HG02759 (cell line): ENCODE data around the gene ECSCR.
"Not testable (repeated sequence)": the region's sequence is repeated elsewhere in the genome, so short reads cannot be mapped to it uniquely, and the experiment has no call there.

Source experiments
- ATAC-seq: cut with Tn5 transposase; IDR thresholded peaks from one replicate; pipeline ENCODE4 v1.9.1; 2021; ENCODE audit warnings: mild to moderate bottlenecking, moderate library complexity; ENCODE audit not compliant: unreplicated experiment

ECSCR gene, protein sequence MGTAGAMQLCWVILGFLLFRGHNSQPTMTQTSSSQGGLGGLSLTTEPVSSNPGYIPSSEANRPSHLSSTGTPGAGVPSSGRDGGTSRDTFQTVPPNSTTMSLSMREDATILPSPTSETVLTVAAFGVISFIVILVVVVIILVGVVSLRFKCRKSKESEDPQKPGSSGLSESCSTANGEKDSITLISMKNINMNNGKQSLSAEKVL

GRCh38 chr5:139462586-139463276 is at the start of gene ECSCR:
Gene ECSCR, minus strand, starts transcription at chr5:139462743. Its CDS starts 73 bp downstream, at chr5:139462670.
- no peak for ATAC-seq

DNA sequence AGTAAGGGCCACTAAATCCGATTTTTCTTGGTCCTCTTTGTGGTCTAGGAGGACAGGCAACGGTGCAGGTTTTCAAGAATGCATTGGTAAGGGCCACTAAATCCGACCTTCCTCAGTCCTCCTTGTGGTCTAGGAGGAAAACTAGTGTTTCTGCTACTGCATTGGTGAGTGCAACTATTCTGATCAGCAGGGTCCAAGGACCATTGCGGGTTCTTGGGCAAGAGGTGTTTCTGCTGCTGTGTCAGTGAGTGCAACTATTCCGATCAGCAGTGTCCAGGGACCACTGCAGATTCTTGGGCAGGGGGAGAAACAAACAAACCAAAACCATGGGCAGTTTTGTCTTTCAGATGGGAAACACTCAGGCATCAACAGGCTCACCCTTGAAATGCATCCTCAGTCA is 42.2 kb upstream of the ECSCR start:
- not testable (repeated sequence) for ATAC-seq

DNA sequence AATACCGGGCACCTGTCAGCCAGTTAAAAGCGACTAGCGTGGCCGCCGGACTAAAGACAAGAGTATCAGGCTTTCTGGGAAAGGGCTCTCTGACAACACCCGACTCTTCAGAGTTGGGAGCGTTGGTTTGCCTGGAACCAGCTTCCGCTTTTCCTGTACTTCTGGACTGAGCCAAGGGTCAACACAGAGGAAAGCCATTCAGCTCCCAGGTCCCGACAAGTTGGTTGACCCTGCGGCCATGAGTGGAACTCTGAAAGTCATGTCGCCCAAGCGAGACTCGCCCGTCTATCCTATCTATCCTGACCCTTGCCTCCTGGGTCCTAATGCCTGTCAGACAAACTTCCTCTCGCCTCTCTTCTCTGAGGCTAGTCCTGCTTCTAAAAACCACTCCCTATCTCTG is 41.3 kb upstream of the ECSCR start:
- ATAC-seq = not testable (repeated sequence)

DNA sequence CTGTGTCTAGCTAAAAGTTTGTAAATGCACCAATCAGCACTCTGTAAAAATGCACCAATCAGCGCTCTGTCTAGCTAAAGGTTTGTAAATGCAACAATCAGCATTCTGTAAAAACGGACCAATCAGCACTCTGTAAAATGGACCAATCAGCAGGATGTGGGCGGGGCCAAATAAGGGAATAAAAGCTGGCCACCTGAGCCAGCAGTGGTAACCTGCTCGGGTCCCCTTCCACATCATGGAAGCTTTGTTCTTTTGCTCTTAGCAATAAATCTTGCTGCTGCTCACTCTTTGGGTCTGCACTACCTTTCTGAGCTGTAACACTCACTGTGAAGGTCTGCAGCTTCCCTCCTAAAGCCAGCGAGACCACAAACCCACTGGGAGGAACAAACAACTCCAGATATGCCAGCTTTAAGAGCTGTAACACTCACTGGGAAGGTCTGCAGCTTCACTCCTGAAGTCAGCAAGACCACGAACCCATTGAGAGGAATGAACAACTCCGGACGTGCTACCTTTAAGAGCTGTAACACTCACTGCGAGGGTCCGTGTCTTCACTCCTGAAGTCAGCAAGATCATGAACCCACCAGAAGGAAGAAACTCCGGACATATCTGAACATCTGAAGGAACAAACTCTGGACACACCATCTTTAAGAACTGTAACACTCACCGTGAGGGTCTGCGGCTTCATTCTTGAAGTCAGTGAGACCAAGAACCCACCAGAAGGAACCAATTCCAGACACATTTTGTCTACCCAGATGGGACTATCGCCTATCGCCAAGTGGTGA is 40.7 kb upstream of the ECSCR start:
- ATAC-seq = not testable (repeated sequence)

DNA sequence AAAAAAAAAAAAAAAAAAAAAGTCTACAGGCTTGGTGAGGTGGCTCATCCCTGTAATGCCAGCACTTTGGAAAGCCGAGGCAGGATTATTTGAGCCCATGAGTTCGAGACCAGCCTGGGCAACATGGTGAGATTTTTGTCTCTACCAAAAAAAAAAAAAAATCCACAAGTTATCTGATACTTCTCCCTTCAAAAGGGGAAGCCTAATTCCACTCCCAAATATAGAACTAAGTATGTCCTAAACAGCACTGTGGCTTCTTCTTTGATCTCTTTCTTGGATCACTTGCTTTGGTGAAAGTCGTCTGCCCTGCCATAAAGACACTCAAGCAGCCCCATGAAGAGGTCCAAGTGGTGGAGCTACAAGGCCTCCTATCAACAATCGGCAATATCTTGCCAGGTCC is 38.8 kb upstream of the ECSCR start:
- no peak for ATAC-seq

GRCh38 chr5:139495638-139496435 is 33.3 kb upstream of the ECSCR start:
- no peak for ATAC-seq

DNA sequence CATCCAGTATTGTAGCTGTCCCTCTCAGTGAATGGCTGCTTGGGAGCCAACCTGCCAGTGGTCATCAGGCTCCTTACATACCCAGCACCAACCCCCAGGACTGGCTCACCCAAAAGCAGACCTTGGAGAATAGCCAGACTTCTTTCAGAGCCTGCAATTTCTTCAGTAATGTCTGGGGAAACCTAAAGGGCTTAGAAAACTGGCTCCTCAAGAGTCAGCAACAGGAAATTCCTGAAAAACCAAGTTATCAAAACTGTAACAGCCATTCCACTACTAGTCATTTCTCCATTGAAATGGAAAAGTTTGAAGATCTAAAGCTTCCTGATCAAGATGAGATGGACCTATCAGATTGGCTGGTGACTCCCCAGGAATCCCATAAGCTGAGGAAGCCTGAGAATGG is 32.3 kb upstream of the ECSCR start:
- ATAC-seq = no peak

DNA sequence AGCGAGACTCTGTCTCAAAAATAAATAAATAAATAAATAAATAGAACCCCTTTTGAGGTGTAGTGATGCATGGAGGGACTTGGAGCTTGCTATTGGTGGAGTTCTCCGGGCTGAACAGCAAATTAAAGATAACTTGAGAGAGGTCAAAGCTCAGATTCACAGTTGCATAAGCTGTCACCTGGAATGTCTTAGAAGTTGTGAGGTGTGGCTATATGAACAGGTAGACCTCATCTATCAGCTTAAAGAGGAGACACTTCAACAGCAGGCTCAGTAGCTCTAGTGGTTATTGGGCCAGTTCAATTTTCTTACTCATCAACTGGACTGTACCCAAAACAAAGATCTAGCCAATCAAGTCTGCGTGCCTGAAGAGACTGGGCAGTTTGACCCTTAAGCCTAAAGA is 31.7 kb upstream of the ECSCR start:
- no peak for ATAC-seq

- ATAC-seq = no peak
Measured at GRCh38 chr5:139492700-139493192, 30.2 kb upstream of the ECSCR start.

GRCh38 chr5:139488260-139488659 is 25.7 kb upstream of the ECSCR start:
- no peak for ATAC-seq

GRCh38 chr5:139486201-139486600 is 23.7 kb upstream of the ECSCR start:
- no peak for ATAC-seq

- not testable (repeated sequence) for ATAC-seq
Measured at GRCh38 chr5:139482890-139483208, 20.3 kb upstream of the ECSCR start.

DNA sequence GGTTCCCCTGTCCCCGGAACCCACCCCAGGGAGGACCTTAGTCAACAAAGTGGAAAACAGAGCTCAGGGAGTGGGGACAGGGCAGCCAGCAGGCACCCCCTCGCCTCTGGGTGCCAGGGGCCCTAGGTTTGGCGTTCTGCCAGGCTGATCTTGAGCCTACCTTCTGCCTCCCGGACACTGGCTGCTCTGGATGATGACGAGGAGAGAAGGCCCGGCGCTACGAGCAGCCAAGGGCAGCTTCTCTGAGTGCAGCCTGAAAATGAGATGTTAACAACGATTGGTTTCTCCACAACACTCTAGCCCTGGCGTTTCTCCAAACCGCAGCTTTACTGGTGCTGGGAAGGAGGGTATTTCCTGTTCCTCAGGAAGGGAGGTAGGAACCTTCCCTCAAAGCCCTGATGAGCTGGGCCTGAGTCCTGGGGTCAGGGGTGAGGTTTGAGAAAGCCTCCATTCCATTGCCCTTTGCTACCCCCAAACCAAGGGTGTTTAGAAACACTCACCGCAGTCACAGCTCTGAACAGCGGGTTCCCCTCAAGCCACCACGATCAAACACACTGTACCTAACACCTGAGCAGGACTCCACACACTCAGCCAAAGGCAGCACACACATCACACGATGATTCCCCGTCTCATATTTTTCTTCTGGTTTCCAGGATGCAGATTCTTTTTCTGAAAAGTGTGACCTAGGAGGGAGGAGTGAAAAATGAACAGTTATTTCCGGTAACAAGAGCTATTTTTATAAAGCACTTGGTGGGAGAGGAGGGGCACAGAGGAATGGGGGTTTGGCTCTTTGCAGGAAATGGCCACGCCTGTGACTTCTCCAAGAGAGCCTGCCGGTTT is 19.7 kb upstream of the ECSCR start, which contains the start of gene STING1:
STING1 (minus strand) TSS at position 709 of the 840 bp plus-strand sequence. CDS start 1,054 bp downstream, outside the sequence.
- peak; percentile 66 for ATAC-seq

DNA sequence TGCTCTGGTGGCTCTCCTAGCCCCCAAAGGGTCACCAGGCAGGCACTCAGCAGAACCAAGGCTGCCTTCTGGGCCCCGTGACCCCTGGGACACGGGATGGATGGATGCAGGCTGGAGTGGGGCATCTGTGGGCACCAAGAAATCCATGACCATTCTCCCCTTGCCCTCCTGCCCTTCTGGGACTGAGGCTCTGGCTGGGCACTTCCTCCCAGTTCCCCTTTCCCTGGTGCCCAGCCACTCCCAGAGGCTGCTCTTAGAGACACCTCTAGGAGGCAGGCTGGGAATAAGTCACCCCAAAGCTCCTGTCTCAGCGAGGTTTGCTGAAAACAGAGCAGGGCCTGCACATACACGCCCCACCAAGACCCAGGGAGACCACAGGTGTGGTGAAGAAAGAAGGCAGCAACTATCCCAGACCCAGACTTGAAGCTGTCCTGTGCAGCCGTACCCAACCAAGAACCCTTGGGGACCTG is 19.1 kb upstream of the ECSCR start:
- no peak for ATAC-seq

DNA sequence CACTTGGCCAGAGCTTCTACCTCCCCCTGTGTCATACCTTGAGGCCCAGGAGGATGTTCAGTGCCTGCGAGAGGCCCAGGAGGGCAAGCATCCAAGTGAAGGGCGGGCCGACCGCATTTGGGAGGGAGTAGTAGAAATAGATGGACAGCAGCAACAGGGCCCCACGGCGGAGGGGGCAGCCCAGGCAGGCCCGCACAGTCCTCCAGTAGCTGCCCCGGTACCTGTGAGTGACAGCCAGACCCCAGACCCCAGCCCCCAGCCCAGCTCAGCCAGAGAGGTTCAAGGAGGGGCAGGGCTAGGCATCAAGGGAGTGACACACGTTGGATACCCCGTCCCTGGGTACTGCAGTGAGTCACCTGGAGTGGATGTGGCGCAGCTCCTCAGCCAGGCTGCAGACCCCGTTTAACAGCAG is 18.6 kb upstream of the ECSCR start:
- ATAC-seq = no peak

GRCh38 chr5:139479729-139480128 is 17.2 kb upstream of the ECSCR start:
- not testable (repeated sequence) for ATAC-seq

- not testable (repeated sequence) for ATAC-seq
Measured at GRCh38 chr5:139478657-139479423, 16.3 kb upstream of the ECSCR start.

- no peak for ATAC-seq
Measured at GRCh38 chr5:139475865-139476617, 13.5 kb upstream of the ECSCR start.
